ENCODE data around the gene NOS1AP. TPM values are rescaled to one million over a fixed set of nuclear protein-coding genes. Genes with fewer than 3 reads are reported as not detected.

Gene NOS1AP
- total RNA-seq, 1 experiment from 2014 or later = 5.3 TPM

DNA sequence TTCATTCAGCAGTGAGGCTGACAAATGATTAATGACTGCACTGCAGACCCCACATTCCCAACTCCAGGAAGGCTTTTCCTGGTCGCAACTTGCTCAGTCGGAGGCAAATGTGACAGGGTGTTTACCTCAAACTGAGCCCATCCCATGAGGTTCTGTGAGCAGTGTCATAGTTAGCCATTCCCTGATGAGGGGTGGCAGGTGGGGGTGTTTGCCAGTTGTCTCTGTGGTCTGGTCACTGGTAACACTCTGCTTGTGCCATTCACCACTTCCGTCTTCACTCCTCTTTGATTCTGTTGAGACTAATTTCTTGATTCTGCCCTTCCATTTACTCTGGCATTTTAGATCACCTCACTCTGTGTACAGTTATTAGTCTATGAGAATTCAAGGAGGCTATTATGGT lies 73.5 kb downstream of the NOS1AP start:
- ChIA-PET RAD21 (ENCODE audit: low non-redundant PET in 1 of 2, low total read pairs in 2 of 2, uncharacterized antibody in 2 of 2, unreplicated experiment in 2 of 2) (no interaction called here), CTCF (no interaction called here), POLR2A (no interaction called here)
- TF ChIP-seq, protein P1, sequence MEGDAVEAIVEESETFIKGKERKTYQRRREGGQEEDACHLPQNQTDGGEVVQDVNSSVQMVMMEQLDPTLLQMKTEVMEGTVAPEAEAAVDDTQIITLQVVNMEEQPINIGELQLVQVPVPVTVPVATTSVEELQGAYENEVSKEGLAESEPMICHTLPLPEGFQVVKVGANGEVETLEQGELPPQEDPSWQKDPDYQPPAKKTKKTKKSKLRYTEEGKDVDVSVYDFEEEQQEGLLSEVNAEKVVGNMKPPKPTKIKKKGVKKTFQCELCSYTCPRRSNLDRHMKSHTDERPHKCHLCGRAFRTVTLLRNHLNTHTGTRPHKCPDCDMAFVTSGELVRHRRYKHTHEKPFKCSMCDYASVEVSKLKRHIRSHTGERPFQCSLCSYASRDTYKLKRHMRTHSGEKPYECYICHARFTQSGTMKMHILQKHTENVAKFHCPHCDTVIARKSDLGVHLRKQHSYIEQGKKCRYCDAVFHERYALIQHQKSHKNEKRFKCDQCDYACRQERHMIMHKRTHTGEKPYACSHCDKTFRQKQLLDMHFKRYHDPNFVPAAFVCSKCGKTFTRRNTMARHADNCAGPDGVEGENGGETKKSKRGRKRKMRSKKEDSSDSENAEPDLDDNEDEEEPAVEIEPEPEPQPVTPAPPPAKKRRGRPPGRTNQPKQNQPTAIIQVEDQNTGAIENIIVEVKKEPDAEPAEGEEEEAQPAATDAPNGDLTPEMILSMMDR (IDR thresholded peaks at IDR 0.05 in 2 of 3, conservative IDR thresholded peaks at IDR 0.05 in 1 of 3; ENCODE audit: borderline replicate concordance in 1 of 3, insufficient read depth in 1 of 3, low read depth in 2 of 3, low read length in 2 of 3) = no peak
- TF ChIP-seq, protein P2, sequence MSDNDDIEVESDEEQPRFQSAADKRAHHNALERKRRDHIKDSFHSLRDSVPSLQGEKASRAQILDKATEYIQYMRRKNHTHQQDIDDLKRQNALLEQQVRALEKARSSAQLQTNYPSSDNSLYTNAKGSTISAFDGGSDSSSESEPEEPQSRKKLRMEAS (IDR thresholded peaks at IDR 0.05) = no peak
- TF ChIP-seq, protein P3, sequence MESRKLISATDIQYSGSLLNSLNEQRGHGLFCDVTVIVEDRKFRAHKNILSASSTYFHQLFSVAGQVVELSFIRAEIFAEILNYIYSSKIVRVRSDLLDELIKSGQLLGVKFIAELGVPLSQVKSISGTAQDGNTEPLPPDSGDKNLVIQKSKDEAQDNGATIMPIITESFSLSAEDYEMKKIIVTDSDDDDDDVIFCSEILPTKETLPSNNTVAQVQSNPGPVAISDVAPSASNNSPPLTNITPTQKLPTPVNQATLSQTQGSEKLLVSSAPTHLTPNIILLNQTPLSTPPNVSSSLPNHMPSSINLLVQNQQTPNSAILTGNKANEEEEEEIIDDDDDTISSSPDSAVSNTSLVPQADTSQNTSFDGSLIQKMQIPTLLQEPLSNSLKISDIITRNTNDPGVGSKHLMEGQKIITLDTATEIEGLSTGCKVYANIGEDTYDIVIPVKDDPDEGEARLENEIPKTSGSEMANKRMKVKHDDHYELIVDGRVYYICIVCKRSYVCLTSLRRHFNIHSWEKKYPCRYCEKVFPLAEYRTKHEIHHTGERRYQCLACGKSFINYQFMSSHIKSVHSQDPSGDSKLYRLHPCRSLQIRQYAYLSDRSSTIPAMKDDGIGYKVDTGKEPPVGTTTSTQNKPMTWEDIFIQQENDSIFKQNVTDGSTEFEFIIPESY (IDR thresholded peaks at IDR 0.05; ENCODE audit: extremely low read depth, insufficient replicate concordance, low read length) = no peak
- TF ChIP-seq CEBPB (IDR thresholded peaks at IDR 0.05; ENCODE audit: low read depth) (no peak), SIN3A (IDR thresholded peaks at IDR 0.05; ENCODE audit: low read depth) (no peak), ELF1 (IDR thresholded peaks at IDR 0.05; ENCODE audit: borderline replicate concordance, low read depth) (no peak), POLR2AphosphoS5 (IDR thresholded peaks at IDR 0.05; ENCODE audit: low read depth, low read length) (no peak), SP1 (IDR thresholded peaks at IDR 0.05; ENCODE audit: low read depth) (no peak), TCF7L2 (IDR thresholded peaks at IDR 0.05; ENCODE audit: borderline replicate concordance, extremely low read depth, insufficient read depth, insufficient read length) (no peak), YY1 (IDR thresholded peaks at IDR 0.05; ENCODE audit: extremely low read depth, insufficient replicate concordance, low read depth, low read length) (no peak), RAD21 (IDR thresholded peaks at IDR 0.05; ENCODE audit: low read depth) (no peak), JUND (IDR thresholded peaks at IDR 0.05) (no peak), ZFX (IDR thresholded peaks at IDR 0.05) (no peak), EZH2 (IDR thresholded peaks at IDR 0.05) (no peak), FOSL1 (IDR thresholded peaks at IDR 0.05; ENCODE audit: low read depth) (no peak), EZH2phosphoT487 (IDR thresholded peaks at IDR 0.05; ENCODE audit: borderline replicate concordance) (no peak), ZNF274 (IDR thresholded peaks at IDR 0.05; ENCODE audit: low read depth, low read length) (no peak), SRF (IDR thresholded peaks at IDR 0.05; ENCODE audit: low read depth) (no peak), POLR2A (IDR thresholded peaks at IDR 0.05; ENCODE audit: borderline replicate concordance, extremely low read depth, insufficient read depth, insufficient read length) (no peak)
- TF ChIP-seq, protein P4, sequence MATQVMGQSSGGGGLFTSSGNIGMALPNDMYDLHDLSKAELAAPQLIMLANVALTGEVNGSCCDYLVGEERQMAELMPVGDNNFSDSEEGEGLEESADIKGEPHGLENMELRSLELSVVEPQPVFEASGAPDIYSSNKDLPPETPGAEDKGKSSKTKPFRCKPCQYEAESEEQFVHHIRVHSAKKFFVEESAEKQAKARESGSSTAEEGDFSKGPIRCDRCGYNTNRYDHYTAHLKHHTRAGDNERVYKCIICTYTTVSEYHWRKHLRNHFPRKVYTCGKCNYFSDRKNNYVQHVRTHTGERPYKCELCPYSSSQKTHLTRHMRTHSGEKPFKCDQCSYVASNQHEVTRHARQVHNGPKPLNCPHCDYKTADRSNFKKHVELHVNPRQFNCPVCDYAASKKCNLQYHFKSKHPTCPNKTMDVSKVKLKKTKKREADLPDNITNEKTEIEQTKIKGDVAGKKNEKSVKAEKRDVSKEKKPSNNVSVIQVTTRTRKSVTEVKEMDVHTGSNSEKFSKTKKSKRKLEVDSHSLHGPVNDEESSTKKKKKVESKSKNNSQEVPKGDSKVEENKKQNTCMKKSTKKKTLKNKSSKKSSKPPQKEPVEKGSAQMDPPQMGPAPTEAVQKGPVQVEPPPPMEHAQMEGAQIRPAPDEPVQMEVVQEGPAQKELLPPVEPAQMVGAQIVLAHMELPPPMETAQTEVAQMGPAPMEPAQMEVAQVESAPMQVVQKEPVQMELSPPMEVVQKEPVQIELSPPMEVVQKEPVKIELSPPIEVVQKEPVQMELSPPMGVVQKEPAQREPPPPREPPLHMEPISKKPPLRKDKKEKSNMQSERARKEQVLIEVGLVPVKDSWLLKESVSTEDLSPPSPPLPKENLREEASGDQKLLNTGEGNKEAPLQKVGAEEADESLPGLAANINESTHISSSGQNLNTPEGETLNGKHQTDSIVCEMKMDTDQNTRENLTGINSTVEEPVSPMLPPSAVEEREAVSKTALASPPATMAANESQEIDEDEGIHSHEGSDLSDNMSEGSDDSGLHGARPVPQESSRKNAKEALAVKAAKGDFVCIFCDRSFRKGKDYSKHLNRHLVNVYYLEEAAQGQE (IDR thresholded peaks at IDR 0.05; ENCODE audit: low read depth) = no peak
- H4K20me1 ChIP-seq (ENCODE audit: insufficient read depth) = no peaks in the 10 kb centered on the region
- BruUV-seq (replicated peaks) = no TSS peak
- H3K27ac ChIP-seq (ENCODE audit: low read depth, low read length) = no peak overlapping the region
- H3K4me2 ChIP-seq (ENCODE audit: low read length) = no peak overlapping the region
- no peak for DNase-seq (ENCODE audit: low read depth, low spot score)
- H3K4me1 ChIP-seq (ENCODE audit: control insufficient read depth in 1 of 2, insufficient read depth in 2 of 2, low read length in 2 of 2) = peaks cover 76 to 77% of the 10 kb centered on the region in 2 experiments
- no peak overlapping the region for H3K9ac ChIP-seq (ENCODE audit: low read length)
- no peak for ATAC-seq
- H3K9me2 ChIP-seq (ENCODE audit: insufficient read depth) = no peaks in the 10 kb centered on the region
- no peaks in the 10 kb centered on the region for H3K9me3 ChIP-seq (ENCODE audit: control insufficient read depth in 1 of 2, insufficient read depth in 1 of 2, low read depth in 1 of 2, low read length in 2 of 2)
- intact Hi-C loops (cut with micrococcal nuclease) = no loop called here
- no peak overlapping the region for H2AFZ ChIP-seq (ENCODE audit: low read depth, low read length, poor library complexity, severe bottlenecking)
- H3K36me3 ChIP-seq (ENCODE audit: control insufficient read depth in 1 of 2, insufficient read depth in 2 of 2, low read length in 2 of 2) = no peaks in the 10 kb centered on the region
- H3K4me3 ChIP-seq (replicated peaks in 1 of 2; ENCODE audit: low read depth in 1 of 2, low read length in 2 of 2) = no peak overlapping the region
- H3K27me3 ChIP-seq (ENCODE audit: insufficient read depth, low read length) = no peaks in the 10 kb centered on the region
- H3K79me2 ChIP-seq (ENCODE audit: insufficient read depth, low read length) = no peaks in the 10 kb centered on the region
